Measurements from ENCODE around the gene APP. TPM values are rescaled to one million over a fixed set of nuclear protein-coding genes. Genes with fewer than 3 reads are reported as not detected.
"Not testable (repeated sequence)": the region's sequence is repeated elsewhere in the genome, so short reads cannot be mapped to it uniquely, and the experiment has no call there.

Gene APP
- total RNA-seq, 2 experiments from 2014 or later: 60.6 to 61.1 TPM

GRCh38 chr21:26019236-26019635, 151.3 kb downstream of the APP start:
- Mint-ChIP-seq H3K27me3 (ENCODE audit: low read depth) (no peaks in the 10 kb centered on the region), H3K4me3 (no peak overlapping the region), H3K9me3 (no peaks in the 10 kb centered on the region), H3K36me3 (ENCODE audit: low read depth) (peaks cover 18% of the 10 kb centered on the region), H3K4me1 (ENCODE audit: low read depth) (no peaks in the 10 kb centered on the region), H3K27ac (no peak overlapping the region)
- no peak for DNase-seq
- intact Hi-C loops (cut with micrococcal nuclease): no loop called here
- CTCF ChIA-PET: interaction anchor here (0.9 kb wide), 1 partner anchor 157 kb away, joined by 3 read pairs; no protein-coding TSS in a partner anchor

- CTCF ChIA-PET: interaction anchor here (0.5 kb wide), 1 partner anchor 55 kb away, joined by 4 read pairs; no protein-coding TSS in a partner anchor
- no peaks in the 10 kb centered on the region for H3K9me3 Mint-ChIP-seq
- H3K4me1 Mint-ChIP-seq (ENCODE audit: low read depth): no peaks in the 10 kb centered on the region
Measured at GRCh38 chr21:26013970-26014369, 156.6 kb downstream of the APP start.

GRCh38 chr21:26012482-26012881, 158.1 kb downstream of the APP start:
- DNase-seq; H3K36me3 Mint-ChIP-seq (ENCODE audit: low read depth); H3K27me3 Mint-ChIP-seq (ENCODE audit: low read depth); H3K4me3 Mint-ChIP-seq; CTCF ChIA-PET; intact Hi-C loops (cut with micrococcal nuclease); H3K4me1 Mint-ChIP-seq (ENCODE audit: low read depth); H3K9me3 Mint-ChIP-seq; H3K27ac Mint-ChIP-seq: not testable (repeated sequence)

More at GRCh38 chr21:26013970-26014369, 156.6 kb downstream of the APP start:
- intact Hi-C loops (cut with micrococcal nuclease): no loop called here
- Mint-ChIP-seq H3K4me3 (no peak overlapping the region), H3K27me3 (ENCODE audit: low read depth) (no peaks in the 10 kb centered on the region), H3K36me3 (ENCODE audit: low read depth) (peaks cover 2% of the 10 kb centered on the region), H3K27ac (no peak overlapping the region)
- no peak for DNase-seq

- intact Hi-C loops (cut with micrococcal nuclease): loop anchor here (2.0 kb wide), 1 partner anchor 159 kb away; the partner anchor contains the start of gene APP
- Mint-ChIP-seq H3K27me3 (ENCODE audit: low read depth) (no peaks in the 10 kb centered on the region), H3K4me3 (no peak overlapping the region), H3K27ac (no peak overlapping the region), H3K36me3 (ENCODE audit: low read depth) (peaks cover 2% of the 10 kb centered on the region), H3K4me1 (ENCODE audit: low read depth) (no peaks in the 10 kb centered on the region), H3K9me3 (no peaks in the 10 kb centered on the region)
- CTCF ChIA-PET: interaction anchor here (0.7 kb wide), 1 partner anchor 230 kb away, joined by 5 read pairs; no protein-coding TSS in a partner anchor
- no peak for DNase-seq
Measured at GRCh38 chr21:26011292-26011940, 159.2 kb downstream of the APP start.

- intact Hi-C loops (cut with micrococcal nuclease): no loop called here
- CTCF ChIA-PET: interaction anchor here (1.4 kb wide), 1 partner anchor 127 kb away, joined by 3 read pairs; no protein-coding TSS in a partner anchor
- no peak for DNase-seq
- no peaks in the 10 kb centered on the region for H3K9me3 Mint-ChIP-seq
- H3K4me1 Mint-ChIP-seq (ENCODE audit: low read depth): no peaks in the 10 kb centered on the region
- H3K36me3 Mint-ChIP-seq (ENCODE audit: low read depth): peaks cover 2% of the 10 kb centered on the region
- no peak overlapping the region for H3K4me3 Mint-ChIP-seq
- no peaks in the 10 kb centered on the region for H3K27me3 Mint-ChIP-seq (ENCODE audit: low read depth)
- no peak overlapping the region for H3K27ac Mint-ChIP-seq
Measured at GRCh38 chr21:26007951-26008498, 162.5 kb downstream of the APP start.

GRCh38 chr21:26005464-26005863, 165.1 kb downstream of the APP start:
- no peaks in the 10 kb centered on the region for H3K4me1 Mint-ChIP-seq (ENCODE audit: low read depth)
- DNase-seq: no peak
- H3K36me3 Mint-ChIP-seq (ENCODE audit: low read depth): peaks cover 2% of the 10 kb centered on the region
- no peaks in the 10 kb centered on the region for H3K9me3 Mint-ChIP-seq
- no peak overlapping the region for H3K27ac Mint-ChIP-seq
- CTCF ChIA-PET: no interaction called here
- H3K4me3 Mint-ChIP-seq: no peak overlapping the region
- intact Hi-C loops (cut with micrococcal nuclease): no loop called here
- H3K27me3 Mint-ChIP-seq (ENCODE audit: low read depth): no peaks in the 10 kb centered on the region

- CTCF ChIA-PET: interaction anchor here (0.6 kb wide), 1 partner anchor 477 kb away, joined by 3 read pairs; no protein-coding TSS in a partner anchor
- Mint-ChIP-seq H3K27me3 (ENCODE audit: low read depth) (no peaks in the 10 kb centered on the region), H3K9me3 (no peaks in the 10 kb centered on the region), H3K36me3 (ENCODE audit: low read depth) (no peaks in the 10 kb centered on the region), H3K4me1 (ENCODE audit: low read depth) (peaks cover 3% of the 10 kb centered on the region), H3K27ac (no peak overlapping the region), H3K4me3 (no peak overlapping the region)
- no peak for DNase-seq
- intact Hi-C loops (cut with micrococcal nuclease): loop anchor here (5.0 kb wide), 1 partner anchor 106 kb away; no protein-coding TSS in a partner anchor
Measured at GRCh38 chr21:26003404-26003803, 167.2 kb downstream of the APP start.

- Mint-ChIP-seq H3K27me3 (ENCODE audit: low read depth) (no peaks in the 10 kb centered on the region), H3K36me3 (ENCODE audit: low read depth) (no peaks in the 10 kb centered on the region)
Measured at GRCh38 chr21:26001356-26001755, 169.2 kb downstream of the APP start.

GRCh38 chr21:25999921-26000582, 170.5 kb downstream of the APP start:
- CTCF ChIA-PET: no interaction called here
- intact Hi-C loops (cut with micrococcal nuclease): loop anchor here (5.0 kb wide), 1 partner anchor 103 kb away; no protein-coding TSS in a partner anchor
- no peak overlapping the region for H3K27ac Mint-ChIP-seq

More at GRCh38 chr21:26001356-26001755, 169.2 kb downstream of the APP start:
- Mint-ChIP-seq H3K9me3 (no peaks in the 10 kb centered on the region), H3K27ac (no peak overlapping the region), H3K4me3 (no peak overlapping the region), H3K4me1 (ENCODE audit: low read depth) (peaks cover 3% of the 10 kb centered on the region)
- intact Hi-C loops (cut with micrococcal nuclease): loop anchor here (5.0 kb wide), 1 partner anchor 104 kb away; no protein-coding TSS in a partner anchor
- CTCF ChIA-PET: no interaction called here
- no peak for DNase-seq

GRCh38 chr21:25997788-25998611, 172.6 kb downstream of the APP start:
- intact Hi-C loops (cut with micrococcal nuclease): no loop called here
- peaks cover 1% of the 10 kb centered on the region for H3K36me3 Mint-ChIP-seq (ENCODE audit: low read depth)
- DNase-seq: no peak
- peaks cover 3% of the 10 kb centered on the region for H3K4me1 Mint-ChIP-seq (ENCODE audit: low read depth)
- no peak overlapping the region for H3K4me3 Mint-ChIP-seq
- no peaks in the 10 kb centered on the region for H3K9me3 Mint-ChIP-seq
- H3K27me3 Mint-ChIP-seq (ENCODE audit: low read depth): no peaks in the 10 kb centered on the region
- CTCF ChIA-PET: no interaction called here
- no peak overlapping the region for H3K27ac Mint-ChIP-seq

More at GRCh38 chr21:25999921-26000582, 170.5 kb downstream of the APP start:
- H3K4me3 Mint-ChIP-seq: peak overlapping the region; percentile 28
- peak; percentile 65 for DNase-seq
- no peaks in the 10 kb centered on the region for H3K9me3 Mint-ChIP-seq
- peaks cover 3% of the 10 kb centered on the region for H3K4me1 Mint-ChIP-seq (ENCODE audit: low read depth)
- H3K27me3 Mint-ChIP-seq (ENCODE audit: low read depth): no peaks in the 10 kb centered on the region
- H3K36me3 Mint-ChIP-seq (ENCODE audit: low read depth): peaks cover 1% of the 10 kb centered on the region

GRCh38 chr21:25995278-25995677, 175.3 kb downstream of the APP start:
- DNase-seq: no peak
- Mint-ChIP-seq H3K36me3 (ENCODE audit: low read depth) (peaks cover 5% of the 10 kb centered on the region), H3K27ac (no peak overlapping the region), H3K27me3 (ENCODE audit: low read depth) (no peaks in the 10 kb centered on the region), H3K9me3 (no peaks in the 10 kb centered on the region), H3K4me1 (ENCODE audit: low read depth) (peaks cover 3% of the 10 kb centered on the region), H3K4me3 (no peak overlapping the region)
- intact Hi-C loops (cut with micrococcal nuclease): no loop called here
- CTCF ChIA-PET: no interaction called here

- H3K4me3 Mint-ChIP-seq: no peak overlapping the region
- CTCF ChIA-PET: no interaction called here
- intact Hi-C loops (cut with micrococcal nuclease): no loop called here
- H3K9me3 Mint-ChIP-seq: no peaks in the 10 kb centered on the region
- H3K27me3 Mint-ChIP-seq (ENCODE audit: low read depth): no peaks in the 10 kb centered on the region
- H3K4me1 Mint-ChIP-seq (ENCODE audit: low read depth): peaks cover 3% of the 10 kb centered on the region
- peaks cover 5% of the 10 kb centered on the region for H3K36me3 Mint-ChIP-seq (ENCODE audit: low read depth)
- DNase-seq: no peak
- H3K27ac Mint-ChIP-seq: no peak overlapping the region
Measured at GRCh38 chr21:25994758-25995163, 175.8 kb downstream of the APP start.
